Gastrocnemius medialis (tissue), 4 donors: Measurements from ENCODE around the gene AHNAK2.

ENCODE experiments used
- POLR2A ChIP-seq, 2 donors: fragments of 450-650 bp; IDR thresholded peaks; one replicate each; pipeline ENCODE4 v1.6.1; 2017; ENCODE audit warnings: antibody characterized with exemption in 2 of 2, mild to moderate bottlenecking in 2 of 2, moderate library complexity in 2 of 2
- TF ChIP-seq, protein P1 (sequence below), 5 experiments: fragments of 450-650 bp in 3 of 5; fragments of 200-600 bp in 2 of 5; sonication (generic) in 2 of 5; IDR thresholded peaks in 4 of 5; conservative IDR thresholded peaks in 1 of 5; 1 replicate in 4 of 5; 2 replicates in 1 of 5; pipeline ENCODE4 v1.5.1; 2016 to 2019; ENCODE audit warnings: antibody characterized with exemption in 5 of 5, mild to moderate bottlenecking in 3 of 5, moderate library complexity in 3 of 5

DNA sequence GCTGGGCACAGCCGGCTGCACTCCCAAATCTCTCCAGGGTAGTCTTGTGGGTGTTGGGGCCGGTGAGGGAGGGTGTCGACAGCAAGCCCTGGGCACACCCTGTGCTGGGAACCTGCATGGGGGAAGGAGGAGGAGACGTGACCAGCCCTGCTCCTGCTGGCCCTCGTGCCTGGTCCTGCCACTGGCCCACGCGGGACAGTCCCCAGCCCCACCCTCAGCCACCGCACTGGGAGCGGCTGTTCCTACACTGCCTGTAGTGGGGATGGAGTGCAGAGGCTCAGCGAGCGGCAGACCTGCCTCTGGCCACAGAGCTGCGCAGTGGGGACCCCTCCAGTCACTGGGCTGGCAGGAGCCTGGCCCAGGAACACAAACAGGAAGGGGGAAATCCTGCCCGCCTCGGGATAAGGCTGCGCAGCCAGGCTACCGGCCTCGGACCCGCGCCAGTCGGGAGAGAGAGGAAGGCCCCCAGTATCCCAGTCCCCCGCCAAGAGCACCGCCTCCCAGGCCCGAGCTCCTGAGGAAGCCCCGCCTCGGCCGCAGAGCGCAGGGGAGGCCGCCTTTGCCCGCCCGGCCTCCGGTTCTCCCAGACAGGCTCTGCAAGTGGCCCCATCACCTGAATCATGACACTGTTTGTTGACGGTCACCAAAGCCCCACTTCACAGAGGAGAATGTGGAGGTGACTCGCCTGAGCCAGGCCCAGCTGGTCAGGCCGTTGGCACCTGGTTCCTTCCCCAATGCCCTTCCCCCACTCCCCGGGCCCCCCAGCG is 10.6 kb downstream of the AHNAK2 start:
- TF ChIP-seq, protein P1, sequence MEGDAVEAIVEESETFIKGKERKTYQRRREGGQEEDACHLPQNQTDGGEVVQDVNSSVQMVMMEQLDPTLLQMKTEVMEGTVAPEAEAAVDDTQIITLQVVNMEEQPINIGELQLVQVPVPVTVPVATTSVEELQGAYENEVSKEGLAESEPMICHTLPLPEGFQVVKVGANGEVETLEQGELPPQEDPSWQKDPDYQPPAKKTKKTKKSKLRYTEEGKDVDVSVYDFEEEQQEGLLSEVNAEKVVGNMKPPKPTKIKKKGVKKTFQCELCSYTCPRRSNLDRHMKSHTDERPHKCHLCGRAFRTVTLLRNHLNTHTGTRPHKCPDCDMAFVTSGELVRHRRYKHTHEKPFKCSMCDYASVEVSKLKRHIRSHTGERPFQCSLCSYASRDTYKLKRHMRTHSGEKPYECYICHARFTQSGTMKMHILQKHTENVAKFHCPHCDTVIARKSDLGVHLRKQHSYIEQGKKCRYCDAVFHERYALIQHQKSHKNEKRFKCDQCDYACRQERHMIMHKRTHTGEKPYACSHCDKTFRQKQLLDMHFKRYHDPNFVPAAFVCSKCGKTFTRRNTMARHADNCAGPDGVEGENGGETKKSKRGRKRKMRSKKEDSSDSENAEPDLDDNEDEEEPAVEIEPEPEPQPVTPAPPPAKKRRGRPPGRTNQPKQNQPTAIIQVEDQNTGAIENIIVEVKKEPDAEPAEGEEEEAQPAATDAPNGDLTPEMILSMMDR (IDR thresholded peaks at IDR 0.05 in 4 of 5, conservative IDR thresholded peaks at IDR 0.05 in 1 of 5) = no peak
- TF ChIP-seq POLR2A (IDR thresholded peaks at IDR 0.05) = no peak
